Tibial nerve (tissue), 3 donors: Measurements from ENCODE around the gene HOXB4.

ENCODE experiments used
- POLR2A ChIP-seq, 2 donors: fragments of 450-650 bp; IDR thresholded peaks; one replicate each; pipeline ENCODE4 v1.6.1; 2017; ENCODE audit warnings: antibody characterized with exemption in 2 of 2, mild to moderate bottlenecking in 2 of 2, moderate library complexity in 2 of 2
- TF ChIP-seq, protein P1 (sequence below), 5 experiments: fragments of 200-600 bp in 3 of 5; fragments of 450-650 bp in 2 of 5; sonication (generic) in 3 of 5; IDR thresholded peaks; one replicate each; pipeline ENCODE4 v1.5.1; 2016 to 2019; ENCODE audit warnings: antibody characterized with exemption in 5 of 5, mild to moderate bottlenecking in 3 of 5, moderate library complexity in 2 of 5

- TF ChIP-seq POLR2A (IDR thresholded peaks at IDR 0.05) = no peak
- TF ChIP-seq, protein P1, sequence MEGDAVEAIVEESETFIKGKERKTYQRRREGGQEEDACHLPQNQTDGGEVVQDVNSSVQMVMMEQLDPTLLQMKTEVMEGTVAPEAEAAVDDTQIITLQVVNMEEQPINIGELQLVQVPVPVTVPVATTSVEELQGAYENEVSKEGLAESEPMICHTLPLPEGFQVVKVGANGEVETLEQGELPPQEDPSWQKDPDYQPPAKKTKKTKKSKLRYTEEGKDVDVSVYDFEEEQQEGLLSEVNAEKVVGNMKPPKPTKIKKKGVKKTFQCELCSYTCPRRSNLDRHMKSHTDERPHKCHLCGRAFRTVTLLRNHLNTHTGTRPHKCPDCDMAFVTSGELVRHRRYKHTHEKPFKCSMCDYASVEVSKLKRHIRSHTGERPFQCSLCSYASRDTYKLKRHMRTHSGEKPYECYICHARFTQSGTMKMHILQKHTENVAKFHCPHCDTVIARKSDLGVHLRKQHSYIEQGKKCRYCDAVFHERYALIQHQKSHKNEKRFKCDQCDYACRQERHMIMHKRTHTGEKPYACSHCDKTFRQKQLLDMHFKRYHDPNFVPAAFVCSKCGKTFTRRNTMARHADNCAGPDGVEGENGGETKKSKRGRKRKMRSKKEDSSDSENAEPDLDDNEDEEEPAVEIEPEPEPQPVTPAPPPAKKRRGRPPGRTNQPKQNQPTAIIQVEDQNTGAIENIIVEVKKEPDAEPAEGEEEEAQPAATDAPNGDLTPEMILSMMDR (IDR thresholded peaks at IDR 0.05) = no peak
Measured at GRCh38 chr17:48576479-48577309, 1.5 kb downstream of the HOXB4 start.
